T follicular helper cell (primary cell): ENCODE results near the gene CLASRP.
A peak's percentile ranks its signal among the peaks of the same experiment; 100 is the strongest.

Experiments
- DNase-seq: peaks from one replicate; pipeline ENCODE4 v3.0.0-alpha.2; 2020; ENCODE audit warnings: low read depth

Gene CLASRP

GRCh38 chr19:45087531-45087930 is 48.7 kb downstream of the CLASRP start:
- no peak for DNase-seq

GRCh38 chr19:45090034-45090433 is 51.2 kb downstream of the CLASRP start:
- no peak for DNase-seq

- DNase-seq = no peak
These were observed 51.8 kb downstream of the CLASRP start for GRCh38 chr19:45090606-45091005.

DNA sequence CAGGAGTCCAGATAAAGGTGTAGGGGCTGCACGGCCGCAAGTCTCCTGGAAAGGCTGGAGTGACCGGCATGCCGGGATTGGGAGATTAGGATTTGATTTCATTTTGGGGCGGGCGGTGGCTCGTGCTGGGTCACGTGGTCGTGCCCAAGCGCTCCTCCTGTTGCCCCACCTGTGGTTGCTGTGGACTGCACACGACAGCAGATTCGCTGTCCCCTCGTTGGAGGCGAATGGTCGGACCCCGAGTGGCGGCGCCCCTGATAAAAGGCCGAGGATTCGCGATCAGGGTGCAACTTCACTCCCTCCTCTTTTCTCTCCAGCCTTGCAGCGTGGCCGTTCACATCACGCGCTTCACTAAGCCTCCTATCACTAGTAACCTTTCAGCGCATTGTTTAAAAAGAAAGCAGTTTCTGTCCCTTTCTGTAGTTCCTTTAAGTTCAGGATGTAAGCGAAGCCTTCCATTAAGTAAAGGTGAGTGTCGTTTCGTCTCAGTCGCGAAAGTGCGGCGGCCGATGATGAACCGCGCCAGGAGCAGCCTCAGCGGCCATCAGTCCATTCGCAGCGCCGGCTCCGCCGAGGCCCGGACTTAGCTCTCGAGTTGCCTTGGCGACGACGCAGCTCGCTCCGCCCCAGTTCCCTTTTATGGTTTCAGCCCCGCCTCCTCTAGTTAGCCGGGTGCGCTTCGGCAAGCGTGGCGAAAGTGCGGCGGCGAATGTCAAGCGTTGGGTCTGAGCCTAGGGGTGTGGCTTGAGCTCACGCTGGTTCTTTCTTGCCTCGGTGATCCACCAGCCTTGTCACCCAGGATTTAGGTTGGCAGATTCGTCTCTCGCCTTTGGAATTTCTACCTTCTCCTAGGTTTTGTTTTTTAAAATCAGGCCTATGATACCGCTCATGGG is 52.4 kb downstream of the CLASRP start:
- DNase-seq = peak; percentile 95

GRCh38 chr19:45092747-45093678 is 54.2 kb downstream of the CLASRP start, which contains the start of gene PPP1R37:
Gene PPP1R37, plus strand, starts transcription at chr19:45093179. Its CDS starts 147 bp downstream, at chr19:45093326.
- peak; percentile 90 for DNase-seq

- DNase-seq = no peak
These were observed 55.3 kb downstream of the CLASRP start for GRCh38 chr19:45094137-45094536.

- no peak for DNase-seq
These were observed 55.9 kb downstream of the CLASRP start for GRCh38 chr19:45094707-45095106.

DNA sequence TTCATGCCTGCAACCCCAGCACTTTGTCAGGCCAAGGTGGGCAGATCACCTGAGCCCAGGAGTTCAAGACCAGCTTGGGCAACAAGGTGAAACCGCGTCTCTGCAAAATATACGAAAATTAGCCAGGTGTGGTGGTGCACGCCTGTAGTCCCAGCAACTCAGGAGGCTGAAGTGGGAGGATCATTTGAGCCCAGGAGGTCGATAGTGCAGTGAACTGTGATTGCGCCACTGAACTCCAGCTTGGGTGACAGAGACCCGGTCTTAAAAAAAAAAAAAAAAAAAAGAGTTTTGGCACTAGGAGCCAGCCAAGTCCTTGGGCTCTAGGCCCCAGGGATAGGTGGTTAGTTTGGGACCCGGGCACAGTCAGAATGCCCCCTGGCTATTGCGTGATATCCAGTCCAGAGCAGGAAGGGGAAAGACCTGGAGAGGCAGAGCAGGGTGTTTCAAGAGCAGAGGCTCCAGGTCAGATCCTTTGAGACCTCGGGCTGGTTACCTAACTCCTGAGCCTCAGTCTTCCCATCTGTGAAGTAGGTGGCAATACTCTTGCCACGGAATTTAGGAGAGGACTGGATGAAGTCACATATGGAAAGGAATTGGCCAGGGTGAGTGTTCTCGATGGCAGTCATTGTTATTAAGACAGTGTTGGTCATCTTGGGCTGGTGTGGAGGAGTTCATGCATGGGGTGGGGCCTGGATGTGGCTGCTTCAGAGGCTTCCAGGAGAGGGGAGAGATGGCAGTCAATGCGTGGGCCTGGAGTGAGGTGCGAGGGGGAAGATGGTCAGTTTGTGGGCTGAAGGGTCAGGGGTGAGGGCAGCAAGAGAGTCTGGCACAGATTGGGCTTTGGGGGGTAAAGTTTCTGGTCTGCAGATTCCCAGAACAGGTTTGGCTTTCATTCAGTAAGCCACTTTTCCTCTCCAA is 56.9 kb downstream of the CLASRP start:
- no peak for DNase-seq

- no peak for DNase-seq
These were observed 57.9 kb downstream of the CLASRP start for GRCh38 chr19:45096700-45097099.

DNA sequence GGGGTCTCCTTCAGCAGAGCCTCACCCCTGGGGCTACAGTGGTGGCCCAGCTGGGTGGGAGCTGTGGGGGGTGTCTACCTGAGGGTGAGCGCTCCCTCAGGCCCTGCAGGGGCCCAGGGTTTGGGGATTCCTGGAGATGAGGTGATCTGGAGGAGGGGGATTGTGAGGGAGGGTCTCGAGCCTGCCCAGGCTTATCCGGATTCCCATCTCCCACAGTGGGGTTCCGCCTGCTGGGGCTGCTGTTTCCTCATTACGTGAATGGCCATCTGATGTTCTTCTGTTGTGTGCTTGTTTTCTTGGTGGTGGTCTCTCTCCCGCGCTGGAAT is 58.6 kb downstream of the CLASRP start:
- no peak for DNase-seq

DNA sequence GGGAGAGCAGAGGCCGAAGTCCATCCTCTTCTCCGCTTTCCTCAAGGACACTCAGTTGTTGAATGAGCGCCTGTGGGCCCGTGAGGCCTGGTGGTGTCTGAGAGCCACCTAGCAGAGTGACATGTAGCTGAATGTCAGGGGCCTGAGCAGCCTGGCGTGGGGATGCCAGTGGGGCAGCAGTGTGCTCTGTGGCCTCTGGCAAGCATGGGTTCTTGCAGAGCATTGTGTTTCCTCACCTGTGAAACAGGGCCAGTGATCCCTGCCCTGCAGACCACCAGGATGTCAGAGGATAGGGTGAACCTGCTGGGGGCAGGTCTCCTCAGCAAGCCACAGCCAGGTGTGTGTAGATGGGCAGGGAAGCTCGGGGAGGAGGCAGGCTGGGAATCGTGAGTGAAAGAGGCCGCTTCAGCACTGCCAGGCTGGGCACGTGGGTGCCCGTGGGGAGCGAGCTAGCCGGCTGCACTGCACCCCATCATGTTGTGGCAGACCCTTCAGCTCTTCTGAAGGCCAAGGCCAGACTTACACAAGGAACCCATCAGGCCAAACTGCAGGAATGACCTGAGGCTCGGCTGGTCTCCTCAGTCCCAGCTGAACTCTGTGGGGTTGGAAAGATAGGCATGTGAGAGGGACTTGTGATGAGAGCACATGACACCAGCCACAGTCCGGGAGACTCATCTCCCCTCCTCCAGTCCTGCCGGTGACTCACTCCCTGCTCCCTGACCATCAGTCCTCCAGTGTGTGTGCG is 59.1 kb downstream of the CLASRP start:
- DNase-seq = no peak

- no peak for DNase-seq
These were observed 59.9 kb downstream of the CLASRP start for GRCh38 chr19:45098521-45099466.

DNA sequence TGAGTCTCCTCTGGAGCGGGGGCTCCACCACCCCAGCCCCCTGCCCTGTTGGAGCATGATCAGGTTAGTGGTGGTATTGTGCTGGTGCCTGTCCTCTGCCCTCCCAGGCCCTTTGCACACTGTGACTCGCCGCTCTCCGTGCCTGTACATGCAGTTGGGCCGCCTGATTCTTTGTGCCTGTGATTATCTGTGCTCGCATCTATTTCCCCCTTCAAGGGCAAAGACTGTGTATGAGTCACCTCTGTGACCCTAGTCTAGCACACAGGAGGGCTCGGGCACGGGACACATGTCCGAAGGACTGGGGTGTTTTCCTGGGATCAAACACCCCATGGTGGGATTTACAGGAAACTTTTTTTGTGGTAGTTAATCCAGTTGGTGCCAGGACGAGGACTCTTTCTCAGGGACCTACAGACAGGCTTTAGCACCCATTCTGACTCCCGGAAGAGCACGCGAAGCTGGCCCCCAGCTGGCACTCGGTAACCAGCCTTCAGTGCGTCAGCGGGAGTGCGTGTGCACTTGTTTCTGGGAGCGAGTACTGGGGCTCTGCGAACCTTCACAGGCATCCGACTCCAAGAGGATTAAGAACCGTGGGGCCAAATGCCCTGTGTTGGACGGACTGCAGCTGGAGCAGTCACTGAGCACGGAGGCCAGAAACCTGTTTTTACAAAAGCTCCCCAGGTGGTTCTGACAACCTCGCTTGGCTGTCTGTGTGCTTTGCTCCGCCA is 60.8 kb downstream of the CLASRP start:
- DNase-seq = no peak

GRCh38 chr19:45100201-45100600 is 61.4 kb downstream of the CLASRP start:
- no peak for DNase-seq

- DNase-seq = no peak
These were observed 62.0 kb downstream of the CLASRP start for GRCh38 chr19:45100846-45101252.

DNA sequence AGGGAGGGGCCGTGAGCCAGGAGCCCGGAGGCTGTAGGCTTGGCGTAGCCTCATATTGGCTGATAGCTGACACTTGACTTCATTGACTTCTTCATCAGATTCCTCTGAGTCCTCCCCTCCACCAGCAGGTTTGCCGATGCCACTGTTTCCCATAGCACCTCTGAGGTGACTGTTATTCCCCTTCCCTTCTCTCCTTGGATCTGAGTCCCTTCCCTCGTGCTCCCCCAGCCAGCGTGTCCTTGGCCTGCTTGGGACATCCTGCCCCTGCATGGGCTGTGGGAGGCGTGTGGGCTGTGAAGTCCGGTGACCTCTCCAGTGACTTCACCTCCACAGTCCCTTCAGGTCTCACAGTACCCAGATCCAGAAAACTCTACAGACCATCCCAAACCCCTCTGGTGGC is 63.0 kb downstream of the CLASRP start:
- no peak for DNase-seq

DNA sequence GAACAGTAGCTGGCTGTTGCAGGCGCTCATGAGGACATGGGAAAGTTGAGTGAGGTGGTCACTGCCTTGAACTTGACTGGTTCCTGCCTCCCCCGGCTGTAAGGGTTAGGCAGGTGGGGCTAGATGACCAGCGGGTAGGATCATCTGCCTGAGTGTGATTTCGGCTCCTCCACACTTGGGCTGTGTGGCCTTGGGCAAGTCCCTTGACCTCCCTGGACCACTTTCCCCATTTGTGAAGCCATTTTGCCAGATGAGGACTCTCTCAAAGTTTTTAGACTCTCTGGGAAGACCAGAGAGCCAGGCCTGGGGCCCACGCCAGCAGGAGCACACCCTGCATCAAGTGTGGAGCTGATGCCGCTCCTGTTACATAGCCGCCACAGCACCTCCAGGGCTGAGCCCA is 63.6 kb downstream of the CLASRP start:
- DNase-seq = no peak

- no peak for DNase-seq
These were observed 64.3 kb downstream of the CLASRP start for GRCh38 chr19:45103156-45103507.
